Left colon (tissue), 2 donors: ENCODE measurements around the gene RAB25. TPM values are rescaled to one million over a fixed set of nuclear protein-coding genes. Genes with fewer than 3 reads are reported as not detected.
A peak's percentile ranks its signal among the peaks of the same experiment; 100 is the strongest.

Experiments used
- ATAC-seq: fragments of 200-7000 bp; cut with Tn5 transposase; one replicate; pipeline ENCODE4 v1.9.1; 2020; ENCODE audit warnings: mild to moderate bottlenecking, moderate library complexity
- DNase-seq, 2 donors: peaks; one replicate each; pipeline ENCODE4 v3.0.0-alpha.2; 2020
- intact Hi-C, 2 donors: fragments of 100-400 bp; cut with DNase I in 1 of 2; cut with micrococcal nuclease in 1 of 2; formaldehyde crosslinking; loops; one replicate each; pipeline versions ENCODE4 v1.11.2 to v1.14.0; 2022; cut with DNase I, micrococcal nuclease
- total RNA-seq, 2 donors: library from RNA; stranded (reverse); fragmentation: NEBNext Ultra II Directional; extraction: Animal tissue kit (Norgen Biotek cat#: 25700); gene quantifications; one replicate each; pipeline ENCODE4 v1.2.1, GENCODE V29; 2021
- donor health status: DM: no; HTN: no; CAD: no.
- donor health status: DM: yes; HTN: yes; CAD: no.

RAB25 gene
- total RNA-seq, 2 donors from 2014 or later: 203 to 231 TPM

DNA sequence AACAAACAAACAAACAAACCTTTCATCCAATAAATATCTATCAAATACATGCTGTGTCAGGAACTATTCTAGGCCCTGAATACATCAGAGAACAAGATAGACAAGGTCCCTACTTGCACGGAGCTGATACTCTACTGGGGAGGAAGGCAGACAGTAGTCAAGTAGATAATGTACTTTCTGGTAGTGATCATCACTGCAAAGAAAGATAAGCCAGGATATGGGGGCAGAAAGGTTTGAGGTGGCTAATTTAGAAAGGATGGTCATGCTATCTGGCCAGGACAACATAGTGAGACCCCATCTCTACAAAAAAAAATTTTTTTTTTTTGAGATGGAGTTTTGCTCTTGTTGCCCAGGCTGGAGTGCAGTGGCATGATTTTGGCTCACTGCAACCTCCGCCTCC is 30.6 kb downstream of the RAB25 start:
- ATAC-seq (no peak), DNase-seq (no peak)
- intact Hi-C loops: loop anchor here in 1 of 2 donors (5.0 kb wide), 1 partner anchor 136 kb away; no protein-coding TSS in a partner anchor

DNA sequence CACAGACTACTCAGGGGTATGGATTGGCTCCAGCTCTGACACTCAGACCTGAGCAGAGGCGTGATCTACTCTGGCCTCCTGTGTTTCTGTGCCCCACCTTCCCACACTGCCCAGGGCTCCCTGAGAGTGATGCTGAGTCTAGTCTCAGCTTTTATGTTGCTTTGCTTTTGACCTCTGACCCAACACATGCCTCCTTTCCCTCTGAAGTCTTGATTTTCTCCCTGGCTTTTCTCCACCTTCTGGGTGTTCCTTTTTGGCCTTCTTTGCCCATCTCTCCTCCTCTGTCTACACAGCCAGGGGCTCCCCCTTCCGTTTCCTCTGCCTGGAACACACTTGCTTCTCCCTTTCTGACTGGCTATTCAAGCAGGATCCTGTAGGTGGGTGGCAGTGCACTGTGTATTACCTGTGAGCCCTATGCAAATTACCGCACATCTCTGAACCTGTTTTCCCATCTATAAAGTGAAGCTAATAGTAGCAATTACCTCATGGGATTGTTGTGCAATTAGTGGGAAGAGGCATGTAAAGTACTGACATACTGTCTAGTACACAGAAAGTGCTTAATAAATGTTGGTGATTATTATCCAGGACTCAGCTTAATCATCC is 35.0 kb downstream of the RAB25 start:
- ATAC-seq (no peak), DNase-seq (no peak)
- intact Hi-C loops: loop anchor here (2.0 kb wide), 2 partner anchors 33 to 35 kb away; no protein-coding TSS in a partner anchor

- intact Hi-C loops: loop anchor here (2.0 kb wide), 2 partner anchors 32 to 34 kb away; no protein-coding TSS in a partner anchor
- DNase-seq (peak; percentile 87 to 93), ATAC-seq (peak; percentile 76)
These were observed 35.9 kb downstream of the RAB25 start for GRCh38 chr1:156096640-156097391.

GRCh38 chr1:156097499-156098178 is 36.7 kb downstream of the RAB25 start:
- intact Hi-C loops: loop anchor here (2.0 kb wide), 2 partner anchors 31 to 33 kb away; no protein-coding TSS in a partner anchor
- DNase-seq: no peak
- ATAC-seq: no peak

GRCh38 chr1:156098784-156099183 is 37.8 kb downstream of the RAB25 start:
- intact Hi-C loops: no loop called here
- DNase-seq: no peak
- no peak for ATAC-seq

- no peak for ATAC-seq
- no peak for DNase-seq
- intact Hi-C loops: no loop called here
These were observed 38.3 kb downstream of the RAB25 start for GRCh38 chr1:156099282-156099681.

DNA sequence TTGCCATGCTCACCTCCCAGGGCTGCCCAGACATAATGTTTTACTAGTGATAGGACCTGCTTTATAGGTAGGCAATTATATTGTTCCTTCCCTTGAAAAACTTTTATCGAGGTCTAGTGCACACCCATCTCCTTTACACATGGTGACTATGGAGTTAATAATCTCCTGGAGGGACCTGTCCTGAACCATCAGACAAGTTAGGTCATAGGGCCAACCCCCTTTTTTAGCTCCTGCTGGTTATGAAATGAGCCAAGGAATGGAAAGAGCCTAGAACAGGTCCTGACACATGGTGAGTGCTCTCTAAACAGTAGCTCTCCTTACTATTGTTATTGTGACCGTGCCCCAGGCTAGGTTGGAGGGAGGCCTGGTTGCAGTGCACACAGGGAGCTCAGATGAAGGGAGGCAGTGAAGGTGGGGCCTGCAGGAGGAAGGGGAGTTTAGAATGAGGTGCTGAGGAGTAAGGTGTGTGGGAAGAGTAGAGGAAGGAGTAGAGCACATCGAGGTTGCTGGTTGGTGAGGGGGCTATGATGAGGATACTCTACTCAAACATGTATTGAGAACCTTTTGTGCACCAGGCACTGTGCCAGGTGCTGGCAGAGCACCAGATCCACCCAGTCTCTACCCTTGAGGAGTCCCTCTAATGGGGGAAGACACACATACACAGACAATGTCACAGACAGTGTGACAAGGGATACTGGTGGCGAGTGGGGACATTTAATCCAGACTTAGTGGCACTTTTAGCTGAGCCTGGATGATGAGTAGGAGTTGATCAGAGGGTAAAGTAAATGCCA is 39.4 kb downstream of the RAB25 start:
- DNase-seq (no peak), ATAC-seq (peak; percentile 60)
- intact Hi-C loops: no loop called here

DNA sequence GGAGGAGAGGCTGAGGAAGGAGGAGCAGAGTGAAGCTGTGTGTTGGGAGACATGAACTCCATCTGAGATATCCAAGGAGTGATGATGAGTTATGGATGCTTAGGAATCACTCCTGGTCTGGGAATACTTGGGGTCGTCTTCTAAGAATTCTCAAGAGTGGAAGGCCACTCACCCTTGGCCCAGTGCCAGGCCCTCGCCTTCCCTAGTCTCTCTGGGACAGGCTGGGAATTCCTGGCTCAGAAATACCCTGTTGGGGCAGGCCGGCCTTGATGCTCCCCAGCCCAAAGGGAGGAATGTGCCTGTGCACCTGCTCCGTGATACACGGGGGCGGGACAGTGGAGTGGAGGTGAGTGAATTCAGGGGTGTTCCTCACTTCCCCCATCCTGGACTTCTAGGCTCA is 40.9 kb downstream of the RAB25 start:
- ATAC-seq (no peak), DNase-seq (no peak)
- intact Hi-C loops: no loop called here

DNA sequence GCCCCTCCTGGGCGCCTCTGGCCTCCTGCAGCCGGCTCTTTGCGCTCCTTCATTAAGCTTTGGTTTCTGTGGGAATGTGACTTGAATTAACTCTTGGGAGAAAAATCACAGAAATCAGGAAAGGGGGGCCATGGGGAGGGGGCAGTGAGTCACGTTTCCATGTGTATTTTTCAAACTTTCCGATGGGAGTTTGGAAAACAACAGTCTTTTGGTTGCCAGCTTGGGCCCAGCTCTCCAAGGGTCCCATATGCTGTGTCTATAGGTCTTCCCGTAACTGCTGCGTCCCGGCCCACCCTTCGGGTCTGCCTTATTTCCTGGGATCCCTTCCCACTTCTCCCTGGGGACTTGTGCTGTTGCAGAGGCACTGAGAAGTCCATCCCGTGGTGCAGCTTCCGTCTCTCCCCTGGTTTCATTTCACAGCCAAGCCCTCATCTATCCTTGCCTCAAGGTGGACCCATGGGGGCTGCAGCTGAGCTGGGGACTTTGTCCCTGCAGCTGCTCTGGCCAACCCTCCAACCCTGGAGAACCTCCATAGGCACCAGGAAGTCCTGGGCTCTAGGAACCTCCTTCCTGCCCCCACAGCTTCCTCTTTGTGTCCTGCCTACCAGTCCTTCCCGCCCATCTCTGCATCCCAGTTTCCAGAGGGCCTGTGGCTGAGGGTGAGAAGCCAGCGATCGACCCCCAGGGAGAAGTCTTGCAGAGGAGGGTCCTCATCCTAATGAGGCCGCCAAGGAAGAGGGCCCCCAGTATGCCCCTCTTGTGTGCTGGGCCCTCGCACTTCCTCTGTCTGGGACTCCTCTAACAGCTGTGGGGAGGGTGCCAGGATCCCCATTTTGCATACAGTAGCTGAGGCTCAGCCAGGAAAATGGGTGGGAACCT is 41.9 kb downstream of the RAB25 start:
- intact Hi-C loops: no loop called here
- no peak for DNase-seq
- peak; percentile 12 for ATAC-seq

- intact Hi-C loops: no loop called here
- DNase-seq: peak in 1 of 2 donors; percentile 70
- ATAC-seq: no peak
These were observed 42.6 kb downstream of the RAB25 start for GRCh38 chr1:156103521-156103947.

DNA sequence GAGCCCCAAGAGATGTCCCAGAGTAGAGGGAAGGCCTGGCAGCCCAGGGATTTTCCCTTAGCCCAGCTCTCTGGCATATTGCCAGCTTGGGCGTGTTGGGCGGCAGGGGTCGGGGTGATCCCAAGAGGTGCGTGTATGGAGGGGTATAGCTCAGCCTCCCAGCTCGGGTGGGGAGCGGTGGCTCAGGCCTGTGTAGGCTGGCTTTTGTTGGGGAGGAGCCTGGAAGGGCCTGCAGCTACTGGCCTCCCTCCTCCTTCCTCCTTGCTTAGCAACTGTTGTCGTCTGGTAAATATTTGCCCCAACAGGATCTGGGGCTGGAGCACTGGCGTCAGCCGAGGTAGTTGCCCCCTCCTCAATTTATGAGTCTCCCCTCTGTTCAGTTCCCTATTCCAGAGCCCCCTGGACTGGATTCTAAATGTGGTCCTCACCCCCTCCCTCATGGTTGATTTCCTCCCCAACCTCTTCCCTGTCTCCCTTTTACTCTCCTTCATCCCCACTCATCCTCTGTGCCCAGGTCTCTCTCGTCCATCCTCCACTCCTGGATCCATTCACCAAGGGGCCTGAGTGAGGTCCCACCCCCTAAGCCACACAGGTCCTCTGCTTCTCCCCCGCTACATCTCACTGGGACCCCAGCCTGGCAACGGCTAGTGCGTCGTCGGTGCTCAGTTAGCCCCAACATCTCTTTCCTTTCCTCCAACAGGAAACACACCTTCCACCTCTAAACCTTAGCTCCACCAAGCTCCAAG is 43.3 kb downstream of the RAB25 start:
- intact Hi-C loops: no loop called here

GRCh38 chr1:156104861-156105832 is 44.2 kb downstream of the RAB25 start:
- intact Hi-C loops: no loop called here
- ATAC-seq (no peak), DNase-seq (no peak)

More for the DNA sequence above, 43.3 kb downstream of the RAB25 start:
- DNase-seq (peak; percentile 77 to 88), ATAC-seq (peak; percentile 52)

- intact Hi-C loops: no loop called here
- DNase-seq: no peak
- peak; percentile 5 for ATAC-seq
These were observed 45.9 kb downstream of the RAB25 start for GRCh38 chr1:156106624-156107488.

GRCh38 chr1:156108057-156108456 is 47.1 kb downstream of the RAB25 start:
- DNase-seq: no peak
- intact Hi-C loops: no loop called here
- no peak for ATAC-seq

GRCh38 chr1:156108664-156109241 is 47.8 kb downstream of the RAB25 start:
- intact Hi-C loops: no loop called here
- DNase-seq (no peak), ATAC-seq (no peak)
